ENCODE data around the gene FBLN2. TPM values are rescaled to one million over a fixed set of nuclear protein-coding genes. Genes with fewer than 3 reads are reported as not detected.

The FBLN2 gene
- total RNA-seq, 1 donor = 0.73 TPM

DNA sequence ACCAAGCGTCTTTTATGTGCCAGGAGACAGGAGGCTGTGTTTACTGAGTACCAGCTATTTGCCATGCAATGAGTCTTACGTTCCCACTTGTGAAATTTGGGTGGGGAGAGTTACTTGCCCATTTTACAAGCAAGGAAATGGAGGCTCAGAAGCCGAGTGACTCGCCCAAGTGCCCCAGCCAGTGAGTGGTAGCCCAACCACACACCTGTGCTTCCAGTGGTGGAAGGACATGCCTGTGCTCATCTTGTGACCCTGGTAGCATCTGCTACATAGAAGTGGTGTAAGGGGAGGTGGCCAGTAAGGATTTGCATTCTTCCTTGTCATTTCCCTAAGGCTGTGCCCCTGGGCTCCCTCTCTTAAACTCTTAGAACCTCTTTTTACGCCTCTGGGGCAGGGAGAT is 49.3 kb downstream of the FBLN2 start:
- Histone ChIP-seq H3K4me3 (ENCODE audit: low read length) (no peak overlapping the region), H3K4me1 (ENCODE audit: insufficient read depth, low read length) (no peaks in the 10 kb centered on the region), H3K27me3 (ENCODE audit: insufficient read depth, low read length) (no peaks in the 10 kb centered on the region), H3K9me3 (ENCODE audit: low read depth, low read length) (no peaks in the 10 kb centered on the region)

DNA sequence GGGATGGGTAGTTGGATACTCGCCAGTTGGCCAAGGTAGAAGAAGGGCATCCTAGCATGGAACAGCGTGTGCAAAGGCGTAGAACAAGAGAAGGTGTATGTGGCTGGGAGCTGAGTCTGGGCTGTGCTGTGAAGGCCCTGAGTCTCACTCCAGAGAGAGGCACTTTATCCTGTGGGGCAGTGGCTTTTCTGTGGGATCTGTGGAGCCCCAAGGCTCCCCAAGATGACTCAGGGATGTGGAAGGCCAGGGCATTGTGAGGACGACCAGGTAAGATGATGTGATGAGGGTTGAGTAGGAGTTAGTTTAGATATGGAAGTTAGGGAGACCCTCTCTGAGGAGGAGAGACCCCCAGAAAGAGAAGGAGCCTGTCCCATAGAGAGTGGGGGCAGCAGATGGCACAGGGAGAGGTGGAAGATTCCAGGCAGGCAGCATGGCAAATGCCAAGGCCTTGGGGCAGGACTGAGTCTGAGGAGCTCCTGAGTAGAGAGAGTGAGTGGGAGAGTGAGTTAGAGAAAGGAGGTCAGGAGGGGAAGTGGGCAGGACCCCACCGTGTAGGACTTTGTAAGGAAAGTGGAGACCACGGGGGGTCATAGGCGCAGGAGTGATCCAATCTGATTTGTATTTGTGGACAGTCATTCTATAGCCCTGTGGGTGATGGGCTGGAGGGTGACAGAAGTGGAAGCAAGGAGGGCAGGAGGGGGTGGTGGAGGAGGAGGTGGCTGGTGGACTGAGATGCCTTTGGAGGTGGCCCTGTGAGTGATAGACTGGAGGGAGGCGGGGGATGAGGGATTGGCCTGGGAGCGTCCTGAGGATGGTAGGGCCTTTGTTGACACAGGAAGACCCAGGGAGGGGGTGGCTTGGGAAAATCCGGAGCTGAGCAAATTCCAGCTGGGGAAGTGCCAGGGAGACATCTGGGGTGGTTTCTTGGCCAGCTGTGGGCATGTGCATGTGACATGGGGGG is 50.3 kb downstream of the FBLN2 start:
- H3K27me3 ChIP-seq (ENCODE audit: insufficient read depth, low read length) = no peaks in the 10 kb centered on the region
- H3K4me3 ChIP-seq (ENCODE audit: low read length) = no peak overlapping the region
- no peaks in the 10 kb centered on the region for H3K4me1 ChIP-seq (ENCODE audit: insufficient read depth, low read length)
- H3K9me3 ChIP-seq (ENCODE audit: low read depth, low read length) = no peaks in the 10 kb centered on the region

DNA sequence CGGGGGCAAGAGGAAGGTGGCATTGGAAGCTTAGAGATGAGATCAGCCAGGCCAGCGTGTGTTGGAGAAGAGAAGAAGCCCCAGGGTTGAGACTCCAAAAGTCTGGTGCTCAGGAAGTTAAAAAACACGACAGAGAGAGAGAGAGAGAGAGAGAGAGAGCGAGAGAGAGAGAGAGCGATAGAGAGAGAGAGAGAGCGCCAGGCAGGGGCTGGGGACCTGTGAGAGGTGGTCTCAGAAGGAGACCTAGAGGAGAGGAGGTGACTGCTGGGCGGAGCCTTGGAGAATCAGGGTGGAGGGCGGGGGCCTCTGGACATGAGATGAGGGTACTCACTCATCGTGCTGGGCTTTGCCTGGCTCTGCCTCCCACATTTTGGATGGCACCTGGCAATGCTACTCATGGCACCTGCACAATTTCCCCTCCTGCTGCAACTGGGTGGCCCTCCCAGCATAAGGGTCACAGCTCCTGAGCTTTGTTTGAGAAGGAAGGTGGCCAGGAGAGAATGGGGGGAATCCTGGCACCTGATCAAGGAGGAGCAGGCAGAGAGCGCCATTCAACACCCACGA is 51.0 kb downstream of the FBLN2 start:
- Histone ChIP-seq H3K27me3 (ENCODE audit: insufficient read depth, low read length) (no peaks in the 10 kb centered on the region), H3K9me3 (ENCODE audit: low read depth, low read length) (no peaks in the 10 kb centered on the region), H3K4me1 (ENCODE audit: insufficient read depth, low read length) (no peaks in the 10 kb centered on the region), H3K4me3 (ENCODE audit: low read length) (no peak overlapping the region)

DNA sequence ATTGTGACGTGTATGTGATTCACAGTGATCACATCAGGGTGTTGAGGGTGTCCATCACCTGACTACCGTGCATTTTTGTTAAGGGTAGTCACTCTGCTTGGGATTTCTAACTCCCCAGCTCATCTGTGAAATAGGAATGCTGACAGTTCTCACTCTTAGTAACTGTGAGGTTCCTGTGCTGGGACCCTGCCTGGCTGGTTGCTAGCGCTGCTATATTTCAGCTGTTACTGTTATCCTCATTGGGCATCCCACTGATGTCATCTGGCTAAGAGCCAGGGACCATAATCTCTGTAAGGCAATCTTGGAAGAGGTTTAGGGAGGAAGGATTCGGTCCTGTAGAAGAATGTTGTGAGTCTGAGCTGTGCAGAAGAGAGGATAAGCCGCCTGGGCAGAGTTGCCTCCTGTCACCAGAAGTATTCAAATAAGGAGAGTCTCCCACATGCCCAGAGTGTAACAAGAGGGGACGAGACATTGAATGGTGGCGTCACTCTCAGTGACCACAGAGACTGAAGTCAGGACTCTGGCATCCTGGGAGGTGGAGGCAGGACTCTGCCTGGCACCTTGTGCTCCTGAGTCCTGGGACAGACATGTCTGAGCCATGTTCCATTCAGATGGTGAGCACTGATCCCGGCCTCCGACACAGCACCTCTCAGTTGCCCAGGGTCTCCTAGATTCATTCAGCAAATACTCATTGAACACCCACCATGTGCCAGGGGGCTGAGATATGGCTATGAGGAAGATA is 52.2 kb downstream of the FBLN2 start:
- Histone ChIP-seq H3K4me1 (ENCODE audit: insufficient read depth, low read length) (no peaks in the 10 kb centered on the region), H3K9me3 (ENCODE audit: low read depth, low read length) (no peaks in the 10 kb centered on the region), H3K27me3 (ENCODE audit: insufficient read depth, low read length) (no peaks in the 10 kb centered on the region), H3K4me3 (ENCODE audit: low read length) (no peak overlapping the region)

DNA sequence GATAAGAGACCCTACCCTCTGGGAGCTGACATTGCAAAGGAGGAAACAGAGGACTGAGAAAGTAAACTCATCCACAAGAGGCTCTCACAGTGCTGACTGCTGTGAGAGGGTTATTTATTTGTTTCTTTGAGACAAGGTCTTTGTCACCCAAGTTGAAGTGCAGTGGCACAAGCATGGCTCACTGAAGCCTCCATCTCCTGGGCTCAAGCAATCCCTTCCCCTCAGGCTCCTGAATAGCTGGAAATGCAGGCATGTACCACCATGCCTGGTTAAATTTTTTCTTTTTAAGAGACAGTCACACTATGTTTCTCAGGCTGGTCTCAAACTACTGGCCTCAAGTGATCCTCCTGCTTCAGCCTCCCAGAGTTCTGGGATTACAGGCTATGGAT is 52.8 kb downstream of the FBLN2 start:
- Histone ChIP-seq H3K4me3 (ENCODE audit: low read length) (no peak overlapping the region), H3K27me3 (ENCODE audit: insufficient read depth, low read length) (no peaks in the 10 kb centered on the region), H3K9me3 (ENCODE audit: low read depth, low read length) (no peaks in the 10 kb centered on the region), H3K4me1 (ENCODE audit: insufficient read depth, low read length) (no peaks in the 10 kb centered on the region)

DNA sequence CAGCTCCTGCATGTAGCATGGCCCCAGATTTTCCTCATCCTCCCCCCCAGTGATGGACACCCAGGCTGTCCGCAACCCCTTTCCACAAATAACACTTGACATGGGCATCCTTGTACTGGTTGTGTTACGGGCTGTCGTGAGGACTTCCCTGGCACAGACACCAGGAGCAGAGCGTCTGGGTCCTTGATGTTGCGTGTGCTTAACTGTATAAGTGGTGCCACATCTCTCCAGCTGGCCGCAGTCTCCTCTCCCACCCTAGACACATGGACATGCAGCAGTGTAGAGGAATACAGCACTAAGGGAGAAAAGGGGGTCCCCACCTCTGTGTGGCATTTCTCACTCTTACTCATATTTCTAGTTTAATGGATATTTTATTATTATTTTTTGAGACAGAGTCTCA is 56.6 kb downstream of the FBLN2 start:
- no peaks in the 10 kb centered on the region for H3K4me1 ChIP-seq (ENCODE audit: insufficient read depth, low read length)

DNA sequence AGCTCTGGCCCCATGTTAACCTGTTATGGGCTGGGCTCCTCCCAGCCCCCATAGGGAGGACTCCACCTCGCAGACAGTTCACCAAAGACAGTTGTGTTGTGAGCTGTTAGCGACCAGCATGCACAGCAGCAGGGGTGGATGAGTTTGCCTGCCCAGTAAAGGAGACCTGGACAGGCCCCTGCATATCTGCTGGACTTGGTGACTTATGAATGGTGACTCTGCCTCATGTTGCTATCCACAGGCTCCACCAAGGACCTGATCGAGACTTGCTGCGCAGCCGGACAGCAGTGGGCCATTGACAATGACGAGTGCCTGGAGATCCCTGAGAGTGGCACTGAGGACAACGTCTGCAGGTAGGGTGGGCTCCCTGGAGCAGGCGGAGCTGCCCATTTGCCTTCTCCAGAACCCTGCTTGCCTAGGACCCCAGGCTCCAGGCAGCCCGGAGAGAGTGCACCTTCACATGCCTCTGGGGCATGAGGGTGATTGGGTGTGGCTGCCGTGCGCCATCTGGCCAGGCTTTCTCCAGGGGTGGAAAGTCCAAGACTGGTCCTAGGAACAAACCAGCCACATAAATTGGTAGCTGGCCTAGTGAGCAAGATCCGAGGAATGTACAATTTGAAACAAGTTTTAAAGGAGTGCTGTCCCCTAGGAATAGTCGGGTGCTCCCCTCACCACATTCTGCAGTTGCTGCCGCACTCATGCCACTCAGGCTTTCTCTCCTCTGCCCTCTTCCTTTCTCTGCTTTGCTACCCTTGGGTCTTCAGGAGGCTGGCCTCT is 59.1 kb downstream of the FBLN2 start:
- H3K27me3 ChIP-seq (ENCODE audit: insufficient read depth, low read length) = no peaks in the 10 kb centered on the region
- H3K4me1 ChIP-seq (ENCODE audit: insufficient read depth, low read length) = no peaks in the 10 kb centered on the region
- no peaks in the 10 kb centered on the region for H3K9me3 ChIP-seq (ENCODE audit: low read depth, low read length)
- H3K4me3 ChIP-seq (ENCODE audit: low read length) = no peak overlapping the region

More for the DNA sequence above, 56.6 kb downstream of the FBLN2 start:
- H3K9me3 ChIP-seq (ENCODE audit: low read depth, low read length) = no peaks in the 10 kb centered on the region
- no peak overlapping the region for H3K4me3 ChIP-seq (ENCODE audit: low read length)
- no peaks in the 10 kb centered on the region for H3K27me3 ChIP-seq (ENCODE audit: insufficient read depth, low read length)

DNA sequence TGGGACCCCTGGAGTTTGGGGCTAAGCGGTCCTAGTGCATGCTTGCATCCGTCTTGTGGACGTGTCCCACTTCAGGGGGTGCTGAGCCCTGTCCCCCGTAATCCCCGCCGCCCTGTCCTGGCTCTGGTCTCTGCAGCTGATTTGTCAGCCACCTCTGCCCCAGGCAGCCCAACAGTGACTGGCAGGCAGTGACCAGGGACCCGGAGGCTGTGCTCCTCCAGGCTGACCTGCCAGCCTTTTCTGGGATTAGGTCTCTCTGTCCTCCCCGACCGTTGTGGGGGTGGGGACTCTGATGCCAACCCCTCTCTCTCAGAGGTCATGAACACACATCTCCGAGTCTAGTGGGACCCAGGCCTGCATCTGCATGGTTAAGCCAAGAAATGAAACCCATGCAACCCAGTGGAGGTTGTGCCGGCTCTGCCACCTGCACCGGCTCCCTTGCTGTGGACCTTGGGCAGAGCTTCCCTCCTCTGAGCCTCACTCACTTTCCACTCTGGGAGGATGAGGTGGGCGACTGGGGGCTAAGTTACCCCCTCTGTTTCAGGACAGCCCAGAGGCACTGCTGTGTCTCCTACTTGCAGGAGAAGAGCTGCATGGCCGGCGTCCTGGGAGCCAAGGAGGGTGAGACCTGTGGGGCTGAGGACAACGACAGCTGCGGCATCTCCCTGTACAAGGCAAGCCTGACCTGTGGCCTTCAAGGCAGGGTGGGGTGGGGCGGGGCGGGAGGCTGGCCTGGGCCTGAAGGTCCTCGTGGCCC is 60.2 kb downstream of the FBLN2 start:
- Histone ChIP-seq H3K27me3 (ENCODE audit: insufficient read depth, low read length) (no peaks in the 10 kb centered on the region), H3K4me1 (ENCODE audit: insufficient read depth, low read length) (no peaks in the 10 kb centered on the region), H3K9me3 (ENCODE audit: low read depth, low read length) (no peaks in the 10 kb centered on the region), H3K4me3 (ENCODE audit: low read length) (no peak overlapping the region)

DNA sequence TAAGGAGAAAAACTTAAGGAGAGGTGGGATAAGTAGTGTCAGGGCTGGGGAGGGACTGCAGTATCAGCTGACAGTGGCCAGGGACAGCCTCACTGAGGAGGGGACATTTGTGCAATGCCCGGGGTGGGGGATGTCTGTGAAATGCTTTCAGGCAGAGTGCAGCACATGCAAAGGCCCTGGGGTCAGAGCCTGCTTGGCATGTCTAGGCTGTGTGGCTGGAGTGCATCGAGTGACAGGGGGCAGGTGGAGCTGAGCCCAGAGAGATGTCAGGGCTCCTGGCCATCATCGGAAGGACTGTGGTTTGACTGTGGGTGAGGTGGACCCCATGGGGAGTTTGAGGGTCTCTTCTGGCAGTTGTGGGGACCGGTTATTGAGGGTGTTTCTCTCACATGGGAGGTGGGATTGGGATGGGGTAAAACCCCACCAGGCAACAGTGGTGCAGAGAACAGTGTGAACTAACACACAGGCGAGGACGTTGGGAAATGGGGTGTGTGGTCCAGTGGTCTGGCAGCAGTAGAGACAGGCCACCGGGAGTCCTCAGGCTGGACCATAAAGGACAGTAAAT is 61.2 kb downstream of the FBLN2 start:
- Histone ChIP-seq H3K9me3 (ENCODE audit: low read depth, low read length) (no peaks in the 10 kb centered on the region), H3K4me1 (ENCODE audit: insufficient read depth, low read length) (no peaks in the 10 kb centered on the region), H3K4me3 (ENCODE audit: low read length) (no peak overlapping the region), H3K27me3 (ENCODE audit: insufficient read depth, low read length) (no peaks in the 10 kb centered on the region)

DNA sequence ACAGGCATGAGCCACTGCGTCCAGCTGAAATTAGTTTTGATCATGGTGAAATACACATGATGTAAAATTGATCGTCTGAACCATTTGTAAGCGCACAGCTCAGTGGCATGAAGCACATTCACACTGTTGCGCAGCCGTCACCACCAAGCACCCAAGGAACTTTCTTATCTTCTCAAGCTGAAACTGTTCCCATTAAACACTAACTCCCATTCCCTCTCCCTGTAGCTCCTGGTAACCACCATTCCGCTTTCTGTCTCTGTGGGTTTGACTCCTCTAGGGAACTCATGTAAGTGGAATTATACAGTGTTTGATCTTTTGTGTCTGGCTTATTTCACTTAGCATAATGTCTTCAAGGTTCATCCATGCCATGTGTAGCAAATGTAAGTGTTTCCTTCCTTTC is 62.3 kb downstream of the FBLN2 start:
- H3K27me3 ChIP-seq (ENCODE audit: insufficient read depth, low read length) = no peaks in the 10 kb centered on the region
- H3K4me3 ChIP-seq (ENCODE audit: low read length) = no peak overlapping the region
- no peaks in the 10 kb centered on the region for H3K9me3 ChIP-seq (ENCODE audit: low read depth, low read length)
- H3K4me1 ChIP-seq (ENCODE audit: insufficient read depth, low read length) = no peaks in the 10 kb centered on the region

DNA sequence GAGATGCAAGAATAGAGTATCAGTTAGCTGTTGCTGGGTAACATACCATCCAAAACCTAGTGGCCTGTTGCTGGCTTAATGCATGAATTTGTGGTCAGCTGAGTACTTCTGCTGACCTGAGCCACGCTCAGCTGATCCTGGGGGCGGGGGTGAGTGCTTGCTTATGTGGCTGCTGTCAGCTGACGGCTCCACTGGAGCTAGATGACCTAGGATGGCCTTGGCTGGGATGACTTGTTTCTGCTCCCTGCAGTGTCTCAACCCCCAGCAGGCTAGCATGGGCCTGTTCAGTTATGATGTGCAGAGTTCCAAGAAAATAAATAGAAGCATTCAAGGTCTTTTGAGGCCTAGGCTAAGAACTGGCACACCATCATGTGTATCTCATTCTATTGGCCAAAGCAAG is 63.9 kb downstream of the FBLN2 start:
- no peaks in the 10 kb centered on the region for H3K4me1 ChIP-seq (ENCODE audit: insufficient read depth, low read length)
- H3K9me3 ChIP-seq (ENCODE audit: low read depth, low read length) = no peaks in the 10 kb centered on the region
- no peaks in the 10 kb centered on the region for H3K27me3 ChIP-seq (ENCODE audit: insufficient read depth, low read length)
- no peak overlapping the region for H3K4me3 ChIP-seq (ENCODE audit: low read length)

DNA sequence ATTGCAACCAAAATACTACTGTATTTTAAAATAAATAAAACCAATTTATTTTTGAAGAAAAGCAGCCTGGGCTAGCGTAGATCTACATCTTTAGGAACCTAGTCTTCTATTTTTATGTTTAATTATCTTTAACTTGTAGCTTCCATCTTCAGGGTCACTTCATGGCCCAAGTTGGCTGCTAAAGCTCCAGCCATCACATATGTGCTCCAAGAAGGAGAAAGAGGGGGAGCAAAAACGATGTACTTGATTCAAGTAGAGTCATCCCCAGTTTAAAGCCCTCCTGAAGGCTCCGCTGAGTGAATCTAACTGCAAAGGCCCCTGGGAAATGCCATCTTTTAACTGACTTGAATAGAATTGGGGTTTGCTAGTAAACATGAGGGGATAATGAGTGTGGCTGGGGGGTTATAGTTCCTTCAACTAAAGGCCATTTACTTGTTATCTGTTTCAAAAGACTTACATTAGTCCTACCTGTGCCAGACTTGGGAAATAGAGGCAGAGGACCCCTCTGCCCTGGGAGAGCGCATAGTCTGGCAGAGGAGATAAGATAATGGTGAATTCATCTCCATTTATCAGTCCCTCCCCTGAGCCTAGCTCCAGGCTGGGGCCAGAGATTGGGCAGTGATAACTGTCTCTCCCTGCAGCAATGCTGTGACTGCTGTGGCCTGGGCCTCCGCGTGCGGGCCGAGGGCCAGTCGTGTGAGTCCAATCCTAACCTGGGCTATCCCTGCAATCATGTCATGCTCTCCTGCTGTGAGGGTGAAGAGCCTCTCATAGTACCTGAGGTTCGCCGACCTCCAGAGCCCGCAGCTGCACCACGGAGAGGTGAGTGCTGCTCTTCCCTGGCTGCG is 64.6 kb downstream of the FBLN2 start:
- Histone ChIP-seq H3K27me3 (ENCODE audit: insufficient read depth, low read length) (no peaks in the 10 kb centered on the region), H3K4me1 (ENCODE audit: insufficient read depth, low read length) (no peaks in the 10 kb centered on the region), H3K4me3 (ENCODE audit: low read length) (no peak overlapping the region), H3K9me3 (ENCODE audit: low read depth, low read length) (no peaks in the 10 kb centered on the region)

DNA sequence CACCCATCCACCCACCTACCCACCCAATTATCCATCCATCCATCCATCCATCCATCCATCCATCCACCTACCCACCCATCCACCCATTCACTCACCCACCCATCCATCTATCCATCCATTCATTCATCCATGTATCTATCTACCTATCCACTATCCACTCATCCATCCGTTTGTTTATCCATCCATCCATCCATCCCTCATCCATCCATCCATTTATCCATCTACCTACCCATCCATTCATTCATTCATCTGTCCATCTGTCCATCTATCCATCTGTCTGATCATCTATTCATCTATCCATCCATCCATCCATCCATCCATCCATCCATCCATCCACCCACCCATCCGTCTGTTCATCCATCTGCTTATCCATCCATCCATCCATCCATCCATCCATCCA is 65.7 kb downstream of the FBLN2 start:
- H3K9me3 ChIP-seq (ENCODE audit: low read depth, low read length) = no peaks in the 10 kb centered on the region
- H3K4me3 ChIP-seq (ENCODE audit: low read length) = no peak overlapping the region
- no peaks in the 10 kb centered on the region for H3K27me3 ChIP-seq (ENCODE audit: insufficient read depth, low read length)
- H3K4me1 ChIP-seq (ENCODE audit: insufficient read depth, low read length) = no peaks in the 10 kb centered on the region

Measured in mononuclear cell (primary cell).